Esophagus muscularis mucosa (tissue), 4 donors: ENCODE data around the gene CMTR1. TPM values are rescaled to one million over a fixed set of nuclear protein-coding genes. Genes with fewer than 3 reads are reported as not detected.

ENCODE experiments used
- DNase-seq: peaks from one replicate; pipeline ENCODE4 v3.0.0-alpha.2; 2017; ENCODE audit errors: extremely low spot score
- H3K27ac ChIP-seq, 4 donors: fragments of 200-600 bp; sonication (generic); replicated peaks in 1 of 4; 1 replicate in 3 of 4; 2 replicates in 1 of 4; pipeline ENCODE4 v1.5.1; 2016 to 2019; ENCODE audit warnings: mild to moderate bottlenecking in 1 of 4
- H3K27me3 ChIP-seq, 4 donors: fragments of 200-600 bp; sonication (generic); one replicate each; pipeline versions ENCODE4 v1.5.1 to v1.6.0; 2016 to 2019
- H3K36me3 ChIP-seq, 4 donors: fragments of 200-600 bp; sonication (generic); one replicate each; pipeline ENCODE4 v1.5.1; 2016 to 2019
- H3K4me1 ChIP-seq, 4 donors: fragments of 200-600 bp; sonication (generic); one replicate each; pipeline ENCODE4 v1.5.1; 2016 to 2019
- H3K4me3 ChIP-seq, 4 donors: fragments of 200-600 bp; sonication (generic); 1 replicate in 2 of 4; 2 replicates in 2 of 4; pipeline ENCODE4 v1.5.1; 2016 to 2019; ENCODE audit warnings: mild to moderate bottlenecking in 4 of 4, moderate library complexity in 1 of 4
- H3K9me3 ChIP-seq, 4 donors: fragments of 200-600 bp; sonication (generic); 1 replicate in 3 of 4; 2 replicates in 1 of 4; pipeline ENCODE4 v1.5.1; 2016 to 2019
- CTCF ChIP-seq, 3 experiments: fragments of 200-600 bp in 2 of 3; fragments of 450-650 bp in 1 of 3; sonication (generic) in 2 of 3; IDR thresholded peaks; one replicate each; pipeline ENCODE4 v1.5.1; 2017 to 2019; ENCODE audit warnings: antibody characterized with exemption in 3 of 3, mild to moderate bottlenecking in 2 of 3, moderate library complexity in 1 of 3
- EP300 ChIP-seq: sonication (generic); formaldehyde crosslinking; IDR thresholded peaks from one replicate; pipeline ENCODE4 v1.6.1; 2017; ENCODE audit warnings: antibody characterized with exemption
- POLR2A ChIP-seq: fragments of 450-650 bp; IDR thresholded peaks from one replicate; pipeline ENCODE4 v1.6.1; 2017; ENCODE audit warnings: antibody characterized with exemption, moderate library complexity, mild to moderate bottlenecking, low read depth
- POLR2AphosphoS5 ChIP-seq, 2 donors: sonication (generic); formaldehyde crosslinking; IDR thresholded peaks; one replicate each; pipeline ENCODE4 v1.6.1; 2017; ENCODE audit warnings: antibody characterized with exemption in 2 of 2
- WGBS: methylation state at CpG from one replicate; pipeline ENCODE4 v1.1.5; 2018; 5-methylcytosine and 5-hydroxymethylcytosine counted together
- intact Hi-C: fragments of 100-400 bp; cut with DNase I; formaldehyde crosslinking; loops from one replicate; pipeline ENCODE4 v1.15.1; 2023
- total RNA-seq, 4 donors: library from RNA; depleted of rRNA; stranded (reverse); fragments of >200 nt; gene quantifications; one replicate each; pipeline versions ENCODE4 v1.1.0 to v1.2.1, GENCODE V29; 2016

Gene CMTR1
- total RNA-seq, 4 donors from 2014 or later = 32.3 to 44.5 (median 35.9) TPM

- Histone ChIP-seq H3K4me1 (peaks cover 6 to 15% (median 11%) of the 10 kb centered on the region in 4 donors), H3K27ac (no peak overlapping the region), H3K9me3 (no peaks in the 10 kb centered on the region), H3K27me3 (peaks cover 0 to 32% (median 0%) of the 10 kb centered on the region in 4 donors), H3K36me3 (no peaks in the 10 kb centered on the region), H3K4me3 (no peak overlapping the region)
- 69% methylated on average over 13 of the region's 16 CpGs for WGBS
- no peak for TF ChIP-seq POLR2A
- no peak for TF ChIP-seq POLR2AphosphoS5 (IDR thresholded peaks at IDR 0.05)
- TF ChIP-seq CTCF (IDR thresholded peaks at IDR 0.05) = no peak
- no peak for DNase-seq
- intact Hi-C loops = no loop called here
Measured at GRCh38 chr6:37516920-37517405, 83.9 kb downstream of the CMTR1 start.

GRCh38 chr6:37517411-37517812 is 84.4 kb downstream of the CMTR1 start:
- Histone ChIP-seq H3K4me3 (no peak overlapping the region), H3K27ac (no peak overlapping the region), H3K9me3 (no peaks in the 10 kb centered on the region), H3K36me3 (no peaks in the 10 kb centered on the region), H3K27me3 (peaks cover 0 to 32% (median 0%) of the 10 kb centered on the region in 4 donors), H3K4me1 (peaks cover 6 to 15% (median 11%) of the 10 kb centered on the region in 4 donors)
- WGBS = 75% methylated on average over 11 of the region's 11 CpGs
- intact Hi-C loops = no loop called here
- TF ChIP-seq EP300 = no peak
- TF ChIP-seq POLR2A = no peak
- no peak for TF ChIP-seq POLR2AphosphoS5 (IDR thresholded peaks at IDR 0.05)
- TF ChIP-seq CTCF (IDR thresholded peaks at IDR 0.05) = no peak
- DNase-seq = no peak

GRCh38 chr6:37518116-37518515 is 85.1 kb downstream of the CMTR1 start:
- Histone ChIP-seq H3K36me3 (no peaks in the 10 kb centered on the region), H3K27ac (no peak overlapping the region), H3K4me3 (no peak overlapping the region), H3K4me1 (peaks cover 6 to 15% (median 11%) of the 10 kb centered on the region in 4 donors), H3K27me3 (peaks cover 0 to 32% (median 0%) of the 10 kb centered on the region in 4 donors), H3K9me3 (no peaks in the 10 kb centered on the region)
- TF ChIP-seq POLR2AphosphoS5 (IDR thresholded peaks at IDR 0.05) (no peak), EP300 (no peak), POLR2A (no peak), CTCF (IDR thresholded peaks at IDR 0.05) (no peak)
- no peak for DNase-seq
- 85% methylated on average over 6 of the region's 6 CpGs for WGBS
- intact Hi-C loops = no loop called here

GRCh38 chr6:37519461-37519860 is 86.4 kb downstream of the CMTR1 start:
- intact Hi-C loops = no loop called here
- TF ChIP-seq EP300 = no peak
- WGBS = 97% methylated on average over 5 of the region's 5 CpGs

GRCh38 chr6:37520926-37521325 is 87.9 kb downstream of the CMTR1 start:
- peaks cover 2 to 10% (median 6%) of the 10 kb centered on the region in 4 donors for H3K4me1 ChIP-seq
- H3K9me3 ChIP-seq = no peaks in the 10 kb centered on the region
- 65% methylated on average over 6 of the region's 6 CpGs for WGBS
- no peak overlapping the region for H3K4me3 ChIP-seq
- intact Hi-C loops = no loop called here
- no peaks in the 10 kb centered on the region for H3K36me3 ChIP-seq
- no peak for DNase-seq
- TF ChIP-seq EP300 (no peak), POLR2AphosphoS5 (IDR thresholded peaks at IDR 0.05) (no peak), POLR2A (no peak), CTCF (IDR thresholded peaks at IDR 0.05) (no peak)
- peaks cover 0 to 32% (median 0%) of the 10 kb centered on the region in 4 donors for H3K27me3 ChIP-seq
- no peak overlapping the region for H3K27ac ChIP-seq

More at GRCh38 chr6:37519461-37519860, 86.4 kb downstream of the CMTR1 start:
- peaks cover 0 to 27% (median 0%) of the 10 kb centered on the region in 4 donors for H3K27me3 ChIP-seq
- H3K4me3 ChIP-seq = no peak overlapping the region
- no peaks in the 10 kb centered on the region for H3K9me3 ChIP-seq
- DNase-seq = no peak
- no peaks in the 10 kb centered on the region for H3K36me3 ChIP-seq
- H3K27ac ChIP-seq = no peak overlapping the region
- peaks cover 6 to 15% (median 11%) of the 10 kb centered on the region in 4 donors for H3K4me1 ChIP-seq
